Central memory CD8-positive, alpha-beta T cell (primary cell): ENCODE measurements around the gene RIC3.

Experiments used
- ATAC-seq: fragments of 150-1000 bp; cut with Tn5 transposase; replicated peaks from 2 replicates; pipeline ENCODE4 v1.10.0; 2022; ENCODE audit warnings: mild to moderate bottlenecking, moderate FRiP score, moderate number of reproducible peaks; ENCODE audit not compliant: poor library complexity, severe bottlenecking; ENCODE audit errors: extremely low read depth
- DNase-seq, 2 donors: peaks; one replicate each; pipeline ENCODE4 v3.0.0; 2021; ENCODE audit warnings: low spot score in 2 of 2
- H3K27ac Mint-ChIP-seq: one replicate; pipeline ENCODE4 v1.8.0; 2022; ENCODE audit warnings: low read depth, mild to moderate bottlenecking, moderate library complexity, mixed read lengths
- H3K27me3 Mint-ChIP-seq: one replicate; pipeline ENCODE4 v1.8.0; 2022; ENCODE audit warnings: mixed read lengths
- H3K36me3 Mint-ChIP-seq: one replicate; pipeline ENCODE4 v1.8.0; 2022; ENCODE audit warnings: mild to moderate bottlenecking, moderate library complexity, mixed read lengths; ENCODE audit not compliant: insufficient read depth
- H3K4me1 Mint-ChIP-seq: one replicate; pipeline ENCODE4 v1.8.0; 2022; ENCODE audit warnings: mixed read lengths
- H3K4me3 Mint-ChIP-seq: one replicate; pipeline ENCODE4 v1.8.0; 2022; ENCODE audit warnings: mild to moderate bottlenecking, moderate library complexity, mixed read lengths
- H3K9me3 Mint-ChIP-seq: one replicate; pipeline ENCODE4 v1.8.0; 2022; ENCODE audit warnings: mixed read lengths

Gene RIC3

DNA sequence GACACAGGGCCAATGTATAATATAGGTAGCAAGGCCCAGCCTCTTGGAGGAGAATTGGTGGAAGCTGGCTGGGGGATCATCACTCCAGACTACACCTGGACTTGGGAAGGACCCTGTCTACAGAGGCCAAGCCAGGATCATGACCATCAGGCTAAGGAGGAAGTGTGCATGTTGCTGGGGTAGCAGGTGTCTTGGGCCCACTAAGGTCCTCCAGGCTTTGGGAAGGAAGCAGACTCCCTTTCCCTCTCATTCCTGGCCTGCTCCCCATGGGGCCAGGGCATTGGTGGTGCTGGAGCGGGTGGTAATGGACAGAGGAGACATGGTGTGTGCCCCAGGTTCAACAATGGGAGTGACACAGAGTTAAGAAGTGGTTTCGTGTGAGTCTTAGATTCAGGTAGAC, 103.8 kb downstream of the RIC3 start:
- DNase-seq (no peak), ATAC-seq (no peak)
- Mint-ChIP-seq H3K9me3 (no peaks in the 10 kb centered on the region), H3K27me3 (peaks cover 31% of the 10 kb centered on the region), H3K4me1 (no peaks in the 10 kb centered on the region), H3K4me3 (no peak overlapping the region), H3K36me3 (no peaks in the 10 kb centered on the region), H3K27ac (no peak overlapping the region)

DNA sequence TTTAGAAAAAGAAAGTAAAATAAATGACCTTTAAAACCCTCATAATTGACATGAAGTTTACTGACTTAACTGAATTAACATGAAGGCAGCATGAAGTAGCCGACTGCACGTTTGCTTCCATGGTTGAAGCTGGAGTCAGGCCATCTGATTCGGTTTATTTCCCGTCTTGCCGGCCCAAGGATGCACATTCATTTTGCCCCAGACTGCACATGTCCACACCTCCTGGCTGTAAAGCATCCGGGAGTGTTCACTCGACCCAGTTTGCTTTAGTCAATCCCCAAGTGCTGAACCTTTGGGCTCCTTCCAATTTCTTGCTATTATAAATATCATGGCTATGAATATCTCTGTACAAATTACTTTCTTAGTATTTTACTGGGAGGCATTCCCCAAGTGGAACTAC, 105.5 kb downstream of the RIC3 start:
- H3K4me3 Mint-ChIP-seq = no peak overlapping the region
- H3K4me1 Mint-ChIP-seq = no peaks in the 10 kb centered on the region
- H3K9me3 Mint-ChIP-seq = no peaks in the 10 kb centered on the region
- peaks cover 15% of the 10 kb centered on the region for H3K27me3 Mint-ChIP-seq
- DNase-seq (no peak), ATAC-seq (no peak)
- no peaks in the 10 kb centered on the region for H3K36me3 Mint-ChIP-seq
- no peak overlapping the region for H3K27ac Mint-ChIP-seq

DNA sequence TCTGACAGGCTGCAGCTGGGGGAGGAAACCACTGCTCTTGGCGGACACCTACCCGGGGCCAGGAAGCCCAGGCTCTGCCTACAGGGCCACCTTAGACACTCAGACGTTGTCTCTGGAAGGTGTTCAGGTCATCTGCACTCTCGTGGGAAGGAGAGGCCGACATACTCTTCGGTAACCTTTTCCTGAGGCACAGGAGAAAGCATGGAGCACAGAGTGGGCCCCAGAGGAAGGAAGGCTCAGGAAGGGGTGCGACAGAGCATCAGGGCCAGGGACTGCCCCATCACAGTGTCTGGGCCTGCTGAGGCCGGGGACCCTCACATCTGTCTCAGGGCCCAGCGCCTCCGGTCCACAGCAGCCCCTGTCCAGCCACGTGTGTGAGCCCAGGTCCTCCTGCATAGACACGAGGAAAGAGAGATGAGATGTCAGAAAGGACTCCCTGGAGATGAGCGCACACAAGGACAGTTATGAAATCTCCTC, 106.0 kb downstream of the RIC3 start:
- H3K27me3 Mint-ChIP-seq = peaks cover 10% of the 10 kb centered on the region
- H3K9me3 Mint-ChIP-seq = no peaks in the 10 kb centered on the region
- no peak for DNase-seq
- no peak for ATAC-seq
- H3K4me3 Mint-ChIP-seq = no peak overlapping the region
- no peak overlapping the region for H3K27ac Mint-ChIP-seq
- H3K4me1 Mint-ChIP-seq = no peaks in the 10 kb centered on the region
- H3K36me3 Mint-ChIP-seq = no peaks in the 10 kb centered on the region

DNA sequence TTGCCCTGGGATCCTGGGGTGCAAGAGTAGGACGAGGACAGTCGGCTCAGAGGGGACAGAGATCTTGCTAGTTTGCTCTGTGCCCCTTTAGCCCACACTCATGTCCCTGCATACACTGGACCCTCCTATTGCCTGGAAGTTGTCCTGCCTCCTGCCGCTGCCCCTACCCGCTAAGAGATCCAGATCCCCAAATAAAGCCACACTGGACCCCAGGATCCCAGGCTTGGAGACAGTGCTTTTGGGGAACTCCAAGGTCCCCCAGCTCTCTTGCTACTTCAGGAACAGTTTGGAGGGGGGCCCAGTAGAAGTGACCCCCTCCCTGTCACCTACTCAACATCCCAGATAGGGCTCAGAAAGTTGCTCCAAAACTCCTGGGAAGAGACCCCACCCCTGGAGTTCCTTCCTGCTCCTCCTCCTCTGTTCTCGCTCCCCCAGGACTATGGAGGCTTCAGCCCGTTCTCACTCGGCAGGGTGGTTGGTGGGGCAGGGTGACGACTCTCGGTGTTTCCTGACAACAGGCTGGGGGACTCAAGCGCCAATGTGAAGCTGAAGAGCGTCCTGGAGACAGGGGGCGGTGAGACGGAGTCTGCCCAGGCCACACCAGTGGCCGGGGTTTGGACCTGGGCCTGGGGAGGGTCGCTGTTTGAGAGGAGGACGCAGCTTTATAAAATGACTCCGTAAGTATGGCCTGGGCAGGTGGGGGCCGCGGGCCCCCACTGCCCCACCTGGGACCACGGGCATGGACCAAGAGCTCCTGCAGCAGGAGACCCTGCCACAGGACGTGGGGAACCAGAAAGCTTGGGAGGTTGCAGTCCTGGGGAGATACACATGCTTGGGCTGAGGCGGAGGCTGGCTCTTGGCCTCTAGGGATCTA, 107.0 kb downstream of the RIC3 start:
- Mint-ChIP-seq H3K36me3 (no peaks in the 10 kb centered on the region), H3K27me3 (no peaks in the 10 kb centered on the region), H3K4me1 (no peaks in the 10 kb centered on the region), H3K9me3 (no peaks in the 10 kb centered on the region), H3K4me3 (no peak overlapping the region), H3K27ac (no peak overlapping the region)
- ATAC-seq (no peak), DNase-seq (no peak)

DNA sequence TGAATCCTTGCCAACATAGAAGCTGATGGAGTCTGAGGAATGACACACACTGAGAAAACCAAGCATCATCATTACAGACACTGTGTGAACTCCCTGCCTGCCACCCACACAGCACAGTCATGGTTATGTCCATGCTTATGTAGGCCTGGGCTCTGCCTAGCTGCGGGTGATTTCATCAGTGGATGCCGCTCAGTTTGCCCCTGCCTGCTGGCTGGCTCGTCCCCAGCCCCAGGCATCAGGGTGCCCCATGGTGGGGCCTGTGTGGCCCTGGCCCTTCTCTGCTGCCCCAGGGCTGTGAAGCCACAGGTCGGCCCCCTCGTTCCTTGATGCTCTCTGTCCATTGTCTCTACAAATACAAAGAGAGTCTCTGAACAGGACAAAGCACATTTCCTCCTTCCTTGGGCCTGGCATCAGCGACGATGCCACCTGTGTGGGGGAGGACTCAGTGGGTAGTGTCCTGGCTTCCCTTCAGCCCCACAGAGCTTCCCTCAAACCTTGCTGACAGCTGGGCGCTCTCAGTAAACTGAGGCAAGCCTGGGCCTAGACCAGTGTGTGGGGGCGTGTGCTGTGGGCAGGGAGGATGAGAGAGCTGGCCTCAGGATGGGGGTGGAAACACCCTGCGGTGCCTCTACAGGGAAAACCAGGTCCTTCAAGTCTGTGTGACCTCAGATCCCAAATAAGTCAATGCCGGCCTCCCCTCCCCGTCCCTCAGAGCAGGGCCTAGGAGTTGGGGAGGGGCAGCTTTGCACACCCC, 107.8 kb downstream of the RIC3 start:
- Mint-ChIP-seq H3K4me3 (no peak overlapping the region), H3K4me1 (no peaks in the 10 kb centered on the region), H3K27me3 (no peaks in the 10 kb centered on the region), H3K27ac (no peak overlapping the region), H3K36me3 (no peaks in the 10 kb centered on the region), H3K9me3 (no peaks in the 10 kb centered on the region)
- DNase-seq (no peak), ATAC-seq (no peak)

DNA sequence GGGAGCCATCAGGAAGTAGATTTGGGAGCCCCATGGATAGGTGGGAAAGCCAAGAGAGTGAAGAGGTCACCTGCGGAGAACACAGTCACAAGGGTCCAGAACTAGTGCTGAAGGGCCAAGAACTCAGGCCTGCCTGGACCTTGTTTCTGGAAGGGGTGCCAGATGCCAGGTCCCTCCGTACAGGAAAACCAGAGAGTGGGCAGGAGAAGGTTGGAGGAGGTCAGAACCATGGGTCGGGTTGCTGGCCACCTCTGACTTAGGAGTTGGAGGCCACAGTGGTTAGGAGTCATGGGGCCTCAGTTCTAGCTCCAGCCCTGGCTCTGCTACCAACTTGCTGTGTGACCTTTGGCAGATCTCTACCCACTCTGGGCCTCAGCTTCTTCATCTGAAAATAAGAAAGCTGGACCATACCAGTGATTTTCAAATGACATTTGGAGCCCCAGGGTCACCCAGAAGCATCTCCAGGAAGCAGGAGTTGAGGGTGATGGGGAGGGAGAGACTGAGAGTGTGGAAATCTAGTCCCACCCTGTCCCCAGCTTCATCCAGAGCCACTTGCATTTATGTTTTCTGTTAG, 108.6 kb downstream of the RIC3 start:
- Mint-ChIP-seq H3K9me3 (no peaks in the 10 kb centered on the region), H3K4me1 (no peaks in the 10 kb centered on the region), H3K27ac (no peak overlapping the region), H3K4me3 (no peak overlapping the region), H3K36me3 (no peaks in the 10 kb centered on the region), H3K27me3 (peaks cover 3% of the 10 kb centered on the region)
- ATAC-seq (no peak), DNase-seq (no peak)

DNA sequence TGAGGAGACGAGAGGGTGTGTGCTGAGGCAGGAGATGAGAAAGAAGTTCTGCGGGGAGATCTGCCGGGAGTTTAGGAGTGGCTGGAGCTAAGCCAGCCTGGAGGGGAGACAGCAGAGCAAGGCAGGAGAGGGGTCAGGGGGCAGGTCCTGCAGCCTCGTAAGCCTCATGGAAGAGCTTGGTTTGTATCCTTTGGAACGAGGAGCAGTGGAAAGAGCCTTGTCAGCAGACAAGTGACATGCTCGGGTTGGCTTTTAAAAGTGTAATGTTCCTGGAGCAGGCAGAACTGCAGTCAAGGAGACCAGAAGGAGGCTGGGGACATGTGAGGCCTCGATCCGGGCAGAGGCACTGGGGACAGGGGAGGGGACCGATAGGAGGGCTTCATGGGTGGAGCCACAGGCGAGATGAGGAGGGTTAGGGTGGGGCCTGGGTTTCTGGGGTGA, 109.2 kb downstream of the RIC3 start:
- Mint-ChIP-seq H3K27me3 (peaks cover 9% of the 10 kb centered on the region), H3K27ac (no peak overlapping the region), H3K9me3 (no peaks in the 10 kb centered on the region), H3K4me3 (no peak overlapping the region), H3K36me3 (no peaks in the 10 kb centered on the region), H3K4me1 (peaks cover 4% of the 10 kb centered on the region)
- DNase-seq (no peak), ATAC-seq (no peak)

DNA sequence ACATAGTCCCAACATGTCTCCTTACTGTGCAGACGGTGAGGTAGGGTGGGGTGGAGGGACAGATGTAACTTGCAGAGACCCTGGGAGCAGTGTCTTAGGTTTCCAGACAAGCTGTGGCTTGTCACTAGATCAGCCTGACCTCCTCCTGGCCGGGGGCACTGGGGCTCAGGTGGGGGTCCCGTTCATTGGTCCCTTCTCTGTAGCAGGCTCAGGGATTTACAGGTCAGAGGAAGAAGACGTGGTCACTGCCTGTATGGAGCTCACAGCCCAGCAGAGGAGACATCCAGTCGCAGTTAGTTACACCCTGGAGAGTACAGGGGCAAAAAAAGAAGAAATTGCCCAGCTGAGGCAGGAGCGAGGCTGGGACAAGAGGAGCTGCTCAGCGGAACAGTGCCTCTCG, 109.8 kb downstream of the RIC3 start:
- Mint-ChIP-seq H3K27me3 (peaks cover 15% of the 10 kb centered on the region), H3K4me1 (peaks cover 4% of the 10 kb centered on the region), H3K9me3 (no peaks in the 10 kb centered on the region), H3K36me3 (no peaks in the 10 kb centered on the region), H3K27ac (no peak overlapping the region), H3K4me3 (no peak overlapping the region)
- ATAC-seq = no peak
- no peak for DNase-seq

DNA sequence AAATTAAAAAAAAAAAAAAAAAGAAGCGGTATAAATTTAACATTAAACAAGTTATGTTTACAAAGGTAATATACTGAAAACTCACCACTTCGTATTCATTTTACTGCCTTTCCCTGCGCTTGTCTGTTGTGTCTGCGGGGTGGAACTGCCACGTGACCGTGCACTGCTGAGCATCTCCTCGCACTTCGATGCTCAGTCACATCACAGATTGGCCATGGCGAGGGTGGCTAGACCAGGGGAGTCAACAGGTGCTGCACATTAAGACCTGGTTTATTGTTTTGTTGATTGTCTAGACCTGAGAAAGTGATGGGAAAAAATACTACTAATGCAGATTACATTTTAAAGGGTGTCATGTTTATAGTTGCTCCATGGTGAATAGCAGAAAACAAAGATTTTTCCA, 110.6 kb downstream of the RIC3 start:
- Mint-ChIP-seq H3K4me1 (peaks cover 4% of the 10 kb centered on the region), H3K36me3 (no peaks in the 10 kb centered on the region), H3K9me3 (no peaks in the 10 kb centered on the region), H3K27me3 (peaks cover 15% of the 10 kb centered on the region), H3K27ac (no peak overlapping the region), H3K4me3 (no peak overlapping the region)
- ATAC-seq (no peak), DNase-seq (no peak)

DNA sequence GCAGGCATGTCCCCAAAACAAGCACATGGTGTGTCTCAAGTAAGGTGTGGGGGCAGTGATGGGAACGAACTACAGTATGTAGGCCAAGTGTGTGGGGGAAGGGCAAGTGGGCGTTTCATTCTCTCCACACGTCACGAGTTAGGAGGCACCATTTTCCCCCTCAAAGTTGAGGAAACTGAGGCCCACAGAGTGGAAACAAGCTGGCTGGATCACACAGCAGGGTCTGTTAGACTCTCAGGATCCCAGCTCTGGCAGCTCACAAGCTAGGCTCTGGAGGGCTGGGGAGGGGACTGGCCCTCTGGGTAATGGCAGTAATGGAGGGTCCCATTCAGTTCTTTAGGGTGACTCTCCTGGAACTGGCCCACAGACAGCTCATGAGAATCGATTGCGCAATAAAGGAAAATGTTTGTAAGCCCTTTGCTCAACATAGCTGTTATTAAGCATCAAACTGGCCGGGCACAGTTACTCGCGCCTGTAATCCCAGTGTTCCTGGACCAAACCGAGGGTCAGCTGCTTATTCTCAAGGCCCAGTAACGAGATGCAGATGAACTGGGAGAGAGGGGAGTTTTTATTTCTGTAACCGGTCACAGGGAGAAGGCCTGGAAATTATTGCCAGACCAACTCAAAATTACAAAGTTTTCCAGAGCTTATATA, 111.9 kb downstream of the RIC3 start:
- Mint-ChIP-seq H3K4me1 (peaks cover 4% of the 10 kb centered on the region), H3K27ac (no peak overlapping the region), H3K9me3 (no peaks in the 10 kb centered on the region), H3K4me3 (no peak overlapping the region), H3K36me3 (no peaks in the 10 kb centered on the region), H3K27me3 (peaks cover 15% of the 10 kb centered on the region)
- no peak for DNase-seq
- ATAC-seq = no peak
